D721Med (cell line): ENCODE measurements around the gene REXO5.
"Not testable (repeated sequence)": the region's sequence is repeated elsewhere in the genome, so short reads cannot be mapped to it uniquely, and the experiment has no call there.

Experiments used
- DNase-seq: peaks from one replicate; pipeline ENCODE4 v3.0.0; 2011; ENCODE audit warnings: low spot score; ENCODE audit not compliant: insufficient read length
- FAIRE-seq: peaks from 2 replicates; lab custom pipeline; 2011; peaks lifted over from hg19 to GRCh38; lab: Jason Lieb, UNC
- TF ChIP-seq, protein P1 (sequence below): IDR thresholded peaks from 2 replicates; pipeline ENCODE4 v1.5.1; 2012; ENCODE audit warnings: mild to moderate bottlenecking, control low read depth; ENCODE audit not compliant: insufficient read depth; ENCODE audit errors: missing control alignments

The REXO5 gene

GRCh38 chr16:20806168-20807050 is at the start of gene REXO5, which contains the start of gene ERI2:
Gene REXO5, plus strand, starts transcription at chr16:20806527. Its CDS starts 427 bp downstream, at chr16:20806954.
Gene ERI2, minus strand, starts transcription at chr16:20806472. Its CDS starts 42 bp downstream, at chr16:20806430.
- TF ChIP-seq, protein P1, sequence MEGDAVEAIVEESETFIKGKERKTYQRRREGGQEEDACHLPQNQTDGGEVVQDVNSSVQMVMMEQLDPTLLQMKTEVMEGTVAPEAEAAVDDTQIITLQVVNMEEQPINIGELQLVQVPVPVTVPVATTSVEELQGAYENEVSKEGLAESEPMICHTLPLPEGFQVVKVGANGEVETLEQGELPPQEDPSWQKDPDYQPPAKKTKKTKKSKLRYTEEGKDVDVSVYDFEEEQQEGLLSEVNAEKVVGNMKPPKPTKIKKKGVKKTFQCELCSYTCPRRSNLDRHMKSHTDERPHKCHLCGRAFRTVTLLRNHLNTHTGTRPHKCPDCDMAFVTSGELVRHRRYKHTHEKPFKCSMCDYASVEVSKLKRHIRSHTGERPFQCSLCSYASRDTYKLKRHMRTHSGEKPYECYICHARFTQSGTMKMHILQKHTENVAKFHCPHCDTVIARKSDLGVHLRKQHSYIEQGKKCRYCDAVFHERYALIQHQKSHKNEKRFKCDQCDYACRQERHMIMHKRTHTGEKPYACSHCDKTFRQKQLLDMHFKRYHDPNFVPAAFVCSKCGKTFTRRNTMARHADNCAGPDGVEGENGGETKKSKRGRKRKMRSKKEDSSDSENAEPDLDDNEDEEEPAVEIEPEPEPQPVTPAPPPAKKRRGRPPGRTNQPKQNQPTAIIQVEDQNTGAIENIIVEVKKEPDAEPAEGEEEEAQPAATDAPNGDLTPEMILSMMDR = peak; percentile 38
- DNase-seq (peak; percentile 77), FAIRE-seq (no peak)

- TF ChIP-seq, protein P1 = no peak
- DNase-seq (no peak), FAIRE-seq (no peak)
Observed at GRCh38 chr16:20760346-20760745, 46.0 kb upstream of the REXO5 start.

GRCh38 chr16:20761175-20761574 is 45.2 kb upstream of the REXO5 start:
- DNase-seq (no peak), FAIRE-seq (no peak)
- TF ChIP-seq, protein P1 = no peak

- TF ChIP-seq, protein P1 = no peak
- FAIRE-seq = no peak
- DNase-seq = no peak
Observed at GRCh38 chr16:20762404-20763123, 43.8 kb upstream of the REXO5 start.

- no peak for DNase-seq
- TF ChIP-seq, protein P1 = no peak
- FAIRE-seq = no peak
Observed at GRCh38 chr16:20763461-20764232, 42.7 kb upstream of the REXO5 start, which contains the start of gene ACSM3. Gene ACSM3, plus strand, starts transcription at chr16:20764014. Its CDS starts 6,021 bp downstream, at chr16:20770035.

DNA sequence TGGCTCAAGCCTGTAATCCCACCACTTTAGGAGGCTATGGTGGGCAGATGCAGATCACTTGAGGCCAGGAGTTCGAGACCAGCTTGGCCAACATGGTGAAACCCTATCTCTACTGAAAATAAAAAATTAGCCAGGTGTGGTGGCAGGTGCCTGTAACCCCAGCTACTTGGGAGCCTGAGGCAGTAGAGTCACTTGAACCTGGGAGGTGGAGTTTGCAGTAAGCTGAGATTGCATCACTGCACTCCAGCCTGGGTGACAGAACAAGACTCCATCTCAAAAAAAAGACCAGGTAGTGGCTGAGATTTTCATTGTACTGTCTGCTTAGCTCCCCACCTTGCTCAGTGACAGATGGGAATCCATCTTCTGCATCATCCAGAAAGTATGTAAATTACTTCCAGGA is 41.9 kb upstream of the REXO5 start:
- FAIRE-seq = not testable (repeated sequence)

GRCh38 chr16:20765732-20766131 is 40.6 kb upstream of the REXO5 start:
- FAIRE-seq (no peak), DNase-seq (no peak)
- TF ChIP-seq, protein P1 = no peak

More for the DNA sequence above, 41.9 kb upstream of the REXO5 start:
- DNase-seq = not testable (repeated sequence)
